Colonic mucosa (tissue), 4 donors: ENCODE measurements around the gene GID8. TPM values are rescaled to one million over a fixed set of nuclear protein-coding genes. Genes with fewer than 3 reads are reported as not detected.

ENCODE experiments used
- DNase-seq: peaks from one replicate; pipeline ENCODE4 v3.0.0-alpha.2; 2020
- H3K27ac ChIP-seq: fragments of 200-600 bp; one replicate; pipeline ENCODE4 v1.8.0; 2021
- H3K27me3 ChIP-seq: fragments of 200-600 bp; one replicate; pipeline ENCODE4 v1.8.0; 2021
- H3K36me3 ChIP-seq: fragments of 200-600 bp; one replicate; pipeline ENCODE4 v1.8.0; 2021
- H3K4me1 ChIP-seq: fragments of 200-600 bp; one replicate; pipeline ENCODE4 v1.8.0; 2021; ENCODE audit warnings: mild to moderate bottlenecking
- H3K4me3 ChIP-seq: fragments of 200-600 bp; one replicate; pipeline ENCODE4 v1.8.0; 2021
- H3K9ac ChIP-seq, 2 donors: one replicate each; pipeline ENCODE4 v1.7.0; 2013; ENCODE audit warnings: control low read depth in 2 of 2, low read depth in 2 of 2, low read length in 2 of 2
- H3K9me3 ChIP-seq: fragments of 200-600 bp; one replicate; pipeline ENCODE4 v1.8.0; 2021
- intact Hi-C: fragments of 100-400 bp; cut with DNase I; formaldehyde crosslinking; loops from one replicate; pipeline ENCODE4 v1.14.1; 2022
- total RNA-seq, 2 donors: library from RNA; stranded (reverse); fragmentation: NEBNext Ultra II Directional in 1 of 2; extraction: Animal tissue kit (Norgen Biotek cat#: 25700) in 1 of 2; gene quantifications; one replicate each; pipeline ENCODE4 v1.2.1, GENCODE V29; 2021
- TF ChIP-seq, protein P1 (sequence below): fragments of 200-600 bp; IDR thresholded peaks from one replicate; pipeline ENCODE4 v1.8.0; 2022; ENCODE audit warnings: antibody characterized with exemption, mild to moderate bottlenecking
- donor health status: healthy.
- donor health status: DM: no; HTN: no; CAD: no.
- donor health status: DM: no; HTN: no; CAD: no.

Gene GID8
- total RNA-seq, 2 donors from 2014 or later: 37.3 to 40.4 TPM

DNA sequence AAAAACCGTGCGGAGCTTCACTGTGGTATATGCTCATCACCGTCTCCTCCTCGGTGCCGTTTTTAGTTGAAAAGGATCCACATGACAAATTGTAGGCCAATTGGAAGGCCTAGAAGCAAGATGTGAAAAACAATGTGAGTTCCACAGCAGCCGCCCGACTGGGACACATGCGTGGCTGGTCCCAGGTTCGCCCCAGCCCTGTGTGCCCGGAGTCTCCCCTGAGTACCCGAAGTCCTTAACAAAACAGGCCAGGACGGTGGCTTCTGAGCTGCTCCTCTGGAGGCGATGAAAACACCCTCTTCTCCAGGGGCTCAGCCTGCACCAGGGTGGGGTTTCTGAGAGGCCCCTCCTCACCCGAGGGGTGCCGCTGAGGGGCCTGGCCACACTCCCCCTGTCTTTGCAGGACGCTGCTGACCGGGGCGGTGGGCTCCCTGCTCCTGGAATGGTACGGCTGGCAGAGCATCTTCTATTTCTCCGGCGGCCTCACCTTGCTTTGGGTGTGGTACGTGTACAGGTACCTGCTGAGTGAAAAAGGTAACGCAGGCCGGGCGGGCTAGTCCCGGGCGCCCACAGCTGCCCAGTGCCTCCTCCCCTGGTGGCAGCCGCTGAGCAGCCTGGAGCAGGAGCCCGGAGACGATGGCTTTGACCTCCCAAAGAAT is 24.4 kb downstream of the GID8 start:
- H3K36me3 ChIP-seq: no peaks in the 10 kb centered on the region
- TF ChIP-seq, protein P1, sequence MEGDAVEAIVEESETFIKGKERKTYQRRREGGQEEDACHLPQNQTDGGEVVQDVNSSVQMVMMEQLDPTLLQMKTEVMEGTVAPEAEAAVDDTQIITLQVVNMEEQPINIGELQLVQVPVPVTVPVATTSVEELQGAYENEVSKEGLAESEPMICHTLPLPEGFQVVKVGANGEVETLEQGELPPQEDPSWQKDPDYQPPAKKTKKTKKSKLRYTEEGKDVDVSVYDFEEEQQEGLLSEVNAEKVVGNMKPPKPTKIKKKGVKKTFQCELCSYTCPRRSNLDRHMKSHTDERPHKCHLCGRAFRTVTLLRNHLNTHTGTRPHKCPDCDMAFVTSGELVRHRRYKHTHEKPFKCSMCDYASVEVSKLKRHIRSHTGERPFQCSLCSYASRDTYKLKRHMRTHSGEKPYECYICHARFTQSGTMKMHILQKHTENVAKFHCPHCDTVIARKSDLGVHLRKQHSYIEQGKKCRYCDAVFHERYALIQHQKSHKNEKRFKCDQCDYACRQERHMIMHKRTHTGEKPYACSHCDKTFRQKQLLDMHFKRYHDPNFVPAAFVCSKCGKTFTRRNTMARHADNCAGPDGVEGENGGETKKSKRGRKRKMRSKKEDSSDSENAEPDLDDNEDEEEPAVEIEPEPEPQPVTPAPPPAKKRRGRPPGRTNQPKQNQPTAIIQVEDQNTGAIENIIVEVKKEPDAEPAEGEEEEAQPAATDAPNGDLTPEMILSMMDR: no peak

DNA sequence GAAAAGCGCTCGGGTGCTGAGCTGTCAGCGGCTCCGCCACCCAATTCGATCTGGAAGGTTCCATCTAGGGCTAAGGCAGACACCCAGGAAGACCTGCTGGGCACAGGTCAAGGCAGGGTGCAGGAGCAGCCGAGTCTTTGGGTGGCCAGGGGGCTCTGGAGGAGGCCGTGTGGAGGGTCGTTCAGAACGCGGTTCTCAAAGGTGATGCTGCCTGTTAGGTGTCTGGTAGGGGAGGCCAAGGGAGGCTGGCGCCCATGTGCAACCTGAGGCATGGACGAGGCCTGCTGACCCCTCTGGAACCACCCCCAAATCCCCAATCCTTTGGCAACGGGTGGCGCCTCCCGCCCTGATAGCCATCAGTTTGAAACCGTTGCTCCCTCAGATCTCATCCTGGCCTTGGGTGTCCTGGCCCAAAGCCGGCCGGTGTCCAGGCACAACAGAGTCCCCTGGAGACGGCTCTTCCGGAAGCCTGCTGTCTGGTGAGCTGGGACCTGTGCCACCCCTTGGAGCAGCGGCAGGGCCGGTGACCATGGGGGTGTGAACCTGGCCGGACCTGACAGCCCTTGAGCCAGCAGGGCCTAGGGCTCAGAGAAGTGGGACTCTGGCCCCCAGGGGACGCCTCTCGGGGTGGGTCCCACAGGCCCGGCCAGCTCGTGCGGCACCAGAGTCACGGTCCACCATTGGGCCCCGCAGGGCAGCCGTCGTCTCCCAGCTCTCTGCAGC is 25.1 kb downstream of the GID8 start:
- DNase-seq: no peak
- Histone ChIP-seq H3K9me3 (no peaks in the 10 kb centered on the region), H3K9ac (no peak overlapping the region), H3K4me3 (no peak overlapping the region), H3K36me3 (no peaks in the 10 kb centered on the region), H3K4me1 (no peaks in the 10 kb centered on the region), H3K27ac (no peak overlapping the region), H3K27me3 (no peaks in the 10 kb centered on the region)
- intact Hi-C loops: no loop called here
- TF ChIP-seq, protein P1: no peak

More for the DNA sequence above, 24.4 kb downstream of the GID8 start:
- no peak overlapping the region for H3K27ac ChIP-seq
- H3K27me3 ChIP-seq: no peaks in the 10 kb centered on the region
- DNase-seq: no peak
- intact Hi-C loops: no loop called here
- H3K4me3 ChIP-seq: no peak overlapping the region
- H3K9ac ChIP-seq: no peak overlapping the region
- H3K4me1 ChIP-seq: no peaks in the 10 kb centered on the region
- no peaks in the 10 kb centered on the region for H3K9me3 ChIP-seq

DNA sequence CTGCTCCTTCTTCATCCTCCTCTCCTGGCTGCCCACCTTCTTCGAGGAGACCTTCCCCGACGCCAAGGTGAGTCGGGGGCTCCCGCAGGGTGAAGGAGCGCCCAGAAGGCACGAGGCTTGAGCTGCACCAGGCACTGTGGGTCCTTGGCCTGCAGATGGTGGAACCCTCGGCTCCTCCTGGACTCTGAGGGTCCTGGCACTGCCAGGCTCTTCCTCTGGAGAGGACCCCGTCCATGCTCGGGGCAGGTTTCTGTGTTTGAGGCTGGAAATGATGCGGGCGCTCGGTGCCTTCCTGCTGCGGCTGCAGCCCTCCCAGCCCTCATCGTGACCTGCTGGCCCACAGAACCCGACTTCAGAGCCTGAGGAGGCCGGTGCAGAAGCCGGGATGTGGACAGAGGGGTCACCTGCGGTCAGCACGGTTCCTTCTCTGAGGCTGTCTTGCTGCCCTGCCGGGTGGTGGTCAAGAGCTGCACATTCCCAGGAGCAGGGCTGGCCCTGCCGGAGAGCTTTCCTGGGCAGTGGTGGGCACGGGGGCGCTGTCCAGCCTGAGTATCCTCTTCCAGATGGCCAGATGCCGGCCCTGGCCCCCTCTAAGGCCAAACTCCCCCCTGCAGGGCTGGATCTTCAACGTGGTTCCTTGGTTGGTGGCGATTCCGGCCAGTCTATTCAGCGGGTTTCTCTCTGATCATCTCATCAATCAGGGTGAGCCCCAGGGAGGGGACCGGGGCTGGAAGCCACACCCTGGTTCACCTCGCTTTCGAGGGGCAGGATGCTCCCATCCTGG is 25.9 kb downstream of the GID8 start:
- DNase-seq: no peak
- TF ChIP-seq, protein P1: no peak
- H3K9me3 ChIP-seq: no peaks in the 10 kb centered on the region

DNA sequence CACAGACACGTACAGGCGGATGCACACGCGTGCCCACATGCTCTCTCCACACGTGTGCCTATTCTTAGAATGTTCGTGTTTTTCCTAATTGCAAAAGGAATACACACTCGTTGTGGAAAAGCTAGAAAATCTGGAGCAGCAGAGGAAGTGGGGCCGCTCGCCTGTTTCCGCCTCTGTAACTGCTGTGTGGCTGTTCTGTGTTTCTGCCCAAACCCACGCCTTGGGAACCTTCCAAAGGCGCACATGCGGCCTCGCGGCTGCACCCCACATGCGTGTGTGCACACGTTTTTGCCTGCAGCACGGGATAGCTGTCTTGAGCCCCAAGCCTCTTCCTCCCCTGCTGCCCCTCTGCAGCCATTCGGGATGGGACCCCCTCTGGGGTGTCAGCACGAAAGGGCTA is 26.8 kb downstream of the GID8 start:
- no peaks in the 10 kb centered on the region for H3K4me1 ChIP-seq
- H3K27me3 ChIP-seq: no peaks in the 10 kb centered on the region
- no peak for DNase-seq
- intact Hi-C loops: no loop called here
- TF ChIP-seq, protein P1: no peak
- no peak overlapping the region for H3K4me3 ChIP-seq
- no peak overlapping the region for H3K9ac ChIP-seq
- no peaks in the 10 kb centered on the region for H3K9me3 ChIP-seq
- no peaks in the 10 kb centered on the region for H3K36me3 ChIP-seq
- H3K27ac ChIP-seq: no peak overlapping the region

More for the DNA sequence above, 25.9 kb downstream of the GID8 start:
- H3K9ac ChIP-seq: no peak overlapping the region
- no peaks in the 10 kb centered on the region for H3K36me3 ChIP-seq
- H3K4me3 ChIP-seq: no peak overlapping the region
- H3K27me3 ChIP-seq: no peaks in the 10 kb centered on the region
- no peaks in the 10 kb centered on the region for H3K4me1 ChIP-seq
- H3K27ac ChIP-seq: no peak overlapping the region
- intact Hi-C loops: no loop called here

DNA sequence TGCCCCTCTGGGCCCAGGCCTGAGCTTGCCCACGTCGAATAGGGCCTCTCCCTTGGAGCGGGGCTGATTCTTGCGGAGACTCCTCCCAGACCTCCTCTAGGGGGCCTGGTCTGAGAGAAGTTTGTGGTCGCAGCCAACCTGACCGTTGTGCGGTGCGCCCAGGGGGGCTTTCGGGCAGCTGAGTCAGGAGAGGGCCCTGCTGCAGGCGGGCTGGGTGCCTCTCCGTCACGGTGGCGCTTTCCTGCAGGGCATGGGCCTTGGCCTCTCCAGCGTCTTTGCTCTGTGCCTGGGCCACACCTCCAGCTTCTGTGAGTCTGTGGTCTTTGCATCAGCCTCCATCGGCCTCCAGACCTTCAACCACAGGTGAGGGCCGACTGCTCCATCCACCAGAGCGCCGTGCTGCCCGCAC is 27.4 kb downstream of the GID8 start:
- TF ChIP-seq, protein P1: no peak
- Histone ChIP-seq H3K27me3 (no peaks in the 10 kb centered on the region), H3K36me3 (no peaks in the 10 kb centered on the region), H3K27ac (no peak overlapping the region), H3K9me3 (no peaks in the 10 kb centered on the region), H3K4me3 (no peak overlapping the region), H3K4me1 (no peaks in the 10 kb centered on the region), H3K9ac (no peak overlapping the region)
- intact Hi-C loops: no loop called here
- DNase-seq: no peak
